Karpas-422 (cell line): ENCODE results near the gene MYF5. TPM values are rescaled to one million over a fixed set of nuclear protein-coding genes. Genes with fewer than 3 reads are reported as not detected.

Experiments used
- DNase-seq: peaks from one replicate; pipeline ENCODE4 v3.0.0-alpha.2; 2015
- H2AFZ ChIP-seq: fragments of 200-600 bp; sonication (generic); 2 replicates; pipeline ENCODE4 v1.6.1; 2014; ENCODE audit warnings: antibody characterized with exemption, low read length, mixed read lengths
- H3K27ac ChIP-seq: fragments of 200-600 bp; sonication (generic); 2 replicates; pipeline ENCODE4 v1.5.1; 2014; ENCODE audit warnings: mild to moderate bottlenecking, low read length, moderate library complexity
- H3K27me3 ChIP-seq: fragments of 200-600 bp; sonication (generic); 2 replicates; pipeline ENCODE4 v1.6.1; 2014; ENCODE audit warnings: low read length, mixed read lengths
- H3K36me3 ChIP-seq: fragments of 200-600 bp; sonication (generic); 2 replicates; pipeline ENCODE4 v1.6.1; 2014; ENCODE audit warnings: low read length, mixed read lengths; ENCODE audit not compliant: insufficient read depth
- H3K4me1 ChIP-seq: fragments of 200-600 bp; sonication (generic); 2 replicates; pipeline ENCODE4 v1.6.1; 2014; ENCODE audit warnings: mild to moderate bottlenecking, low read length, mixed read lengths
- H3K4me2 ChIP-seq: fragments of 200-600 bp; sonication (generic); 2 replicates; pipeline ENCODE4 v1.6.1; 2014; ENCODE audit warnings: low read length, low read depth, mild to moderate bottlenecking; ENCODE audit not compliant: poor library complexity, severe bottlenecking
- H3K4me3 ChIP-seq: fragments of 200-600 bp; sonication (generic); 2 replicates; pipeline ENCODE4 v1.5.1; 2014; ENCODE audit warnings: mild to moderate bottlenecking, antibody characterized with exemption, low read length, mixed read lengths
- H3K79me2 ChIP-seq: fragments of 200-600 bp; sonication (generic); 2 replicates; pipeline ENCODE4 v1.6.1; 2014; ENCODE audit warnings: mild to moderate bottlenecking, low read length, mixed read lengths
- H3K9ac ChIP-seq: fragments of 200-600 bp; sonication (generic); 2 replicates; pipeline ENCODE4 v1.6.0; 2014; ENCODE audit warnings: low read length
- H3K9me2 ChIP-seq: fragments of 200-600 bp; sonication (generic), shearing (Covaris generic); replicated peaks from 2 replicates; pipeline ENCODE4 v1.6.0; 2014; ENCODE audit warnings: mild to moderate bottlenecking, low read length, moderate library complexity; ENCODE audit not compliant: insufficient read depth
- H3K9me3 ChIP-seq: fragments of 300-700, 200-600 bp; sonication (generic); 2 replicates; pipeline ENCODE4 v1.6.1; 2014; ENCODE audit warnings: low read length, mixed read lengths
- H4K20me1 ChIP-seq: fragments of 200-600 bp; sonication (generic); 2 replicates; pipeline ENCODE4 v1.6.1; 2014; ENCODE audit warnings: mild to moderate bottlenecking, antibody characterized with exemption, low read length, low read depth; ENCODE audit not compliant: insufficient read depth
- total RNA-seq: library from RNA; depleted of rRNA; stranded (reverse); fragments of >200 nt; shearing (Covaris generic); gene quantifications from 2 replicates; pipeline ENCODE4 v1.2.3, GENCODE V29; 2014; ENCODE audit warnings: low replicate concordance

Gene MYF5
- total RNA-seq, 1 experiment from 2014 or later, result not detected

GRCh38 chr12:80717856-80718255, 1.1 kb downstream of the MYF5 start:
- H3K9ac ChIP-seq, result no peak overlapping the region
- no peaks in the 10 kb centered on the region for H3K4me1 ChIP-seq
- H3K9me2 ChIP-seq, result no peaks in the 10 kb centered on the region
- H2AFZ ChIP-seq, result no peak overlapping the region
- H3K4me3 ChIP-seq, result no peak overlapping the region
- DNase-seq, result no peak
- H3K79me2 ChIP-seq, result no peaks in the 10 kb centered on the region
- H3K36me3 ChIP-seq, result no peaks in the 10 kb centered on the region
- H3K27me3 ChIP-seq, result no peaks in the 10 kb centered on the region
- no peak overlapping the region for H3K4me2 ChIP-seq
- no peaks in the 10 kb centered on the region for H3K9me3 ChIP-seq
- H4K20me1 ChIP-seq, result no peaks in the 10 kb centered on the region
- no peak overlapping the region for H3K27ac ChIP-seq

DNA sequence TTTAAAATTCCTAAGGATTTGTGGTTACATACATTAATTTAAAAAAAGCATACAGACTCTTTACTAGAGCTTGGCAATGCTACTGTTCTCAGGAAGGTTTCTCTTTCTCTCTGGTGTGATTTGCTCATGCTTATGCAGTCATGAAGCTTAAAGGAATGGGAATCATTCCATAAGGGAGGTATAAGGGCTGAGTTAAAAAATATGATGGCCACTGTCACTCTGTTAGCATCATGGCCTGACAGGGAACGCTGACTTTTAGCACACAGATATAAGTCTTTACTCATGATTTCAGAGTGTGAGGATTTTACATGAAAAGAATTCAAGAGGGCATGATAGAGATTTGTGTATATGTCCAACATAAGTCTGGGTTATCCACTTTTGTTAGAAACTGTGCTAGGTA, 3.8 kb downstream of the MYF5 start:
- Histone ChIP-seq H2AFZ (no peak overlapping the region), H3K79me2 (no peaks in the 10 kb centered on the region), H3K9ac (no peak overlapping the region), H3K4me2 (no peak overlapping the region), H3K36me3 (no peaks in the 10 kb centered on the region), H4K20me1 (no peaks in the 10 kb centered on the region), H3K27ac (no peak overlapping the region), H3K9me2 (no peaks in the 10 kb centered on the region), H3K4me1 (no peaks in the 10 kb centered on the region), H3K9me3 (no peaks in the 10 kb centered on the region), H3K27me3 (no peaks in the 10 kb centered on the region), H3K4me3 (no peak overlapping the region)
- DNase-seq, result no peak

DNA sequence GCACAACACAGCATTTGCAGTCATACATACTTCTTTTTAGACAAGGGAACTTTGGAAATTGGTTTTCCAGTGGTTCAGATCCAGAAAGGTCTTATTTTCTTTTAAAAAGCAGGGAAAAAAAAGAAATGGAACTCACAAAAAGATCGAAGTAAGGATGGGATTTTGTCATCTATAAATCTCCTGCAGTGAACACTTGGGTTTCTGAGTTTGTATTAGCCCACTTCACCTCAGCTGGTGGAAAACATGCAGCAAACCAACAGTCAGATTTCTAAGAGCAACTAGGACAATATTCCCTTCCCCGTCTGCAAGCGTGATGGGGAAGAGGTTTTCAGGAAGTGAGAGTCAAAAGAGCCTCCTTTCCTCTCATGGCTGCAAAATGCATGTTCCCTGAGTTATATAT, 4.6 kb downstream of the MYF5 start:
- no peak overlapping the region for H3K4me3 ChIP-seq
- H3K4me1 ChIP-seq, result no peaks in the 10 kb centered on the region
- no peak overlapping the region for H2AFZ ChIP-seq
- H3K27me3 ChIP-seq, result no peaks in the 10 kb centered on the region
- H3K9me2 ChIP-seq, result no peaks in the 10 kb centered on the region
- H3K4me2 ChIP-seq, result no peak overlapping the region
- H3K79me2 ChIP-seq, result no peaks in the 10 kb centered on the region
- DNase-seq, result no peak
- H3K9ac ChIP-seq, result no peak overlapping the region
- H3K27ac ChIP-seq, result no peak overlapping the region
- no peaks in the 10 kb centered on the region for H4K20me1 ChIP-seq
- H3K36me3 ChIP-seq, result no peaks in the 10 kb centered on the region
- no peaks in the 10 kb centered on the region for H3K9me3 ChIP-seq

- no peak overlapping the region for H3K9ac ChIP-seq
- H3K4me2 ChIP-seq, result no peak overlapping the region
- H3K36me3 ChIP-seq, result no peaks in the 10 kb centered on the region
- no peaks in the 10 kb centered on the region for H3K27me3 ChIP-seq
- no peaks in the 10 kb centered on the region for H3K4me1 ChIP-seq
- H3K9me3 ChIP-seq, result no peaks in the 10 kb centered on the region
- DNase-seq, result no peak
- no peaks in the 10 kb centered on the region for H3K79me2 ChIP-seq
- H3K4me3 ChIP-seq, result no peak overlapping the region
- H4K20me1 ChIP-seq, result no peaks in the 10 kb centered on the region
- no peaks in the 10 kb centered on the region for H3K9me2 ChIP-seq
- no peak overlapping the region for H3K27ac ChIP-seq
- H2AFZ ChIP-seq, result no peak overlapping the region
These were observed 29.3 kb downstream of the MYF5 start for GRCh38 chr12:80745851-80746505.

DNA sequence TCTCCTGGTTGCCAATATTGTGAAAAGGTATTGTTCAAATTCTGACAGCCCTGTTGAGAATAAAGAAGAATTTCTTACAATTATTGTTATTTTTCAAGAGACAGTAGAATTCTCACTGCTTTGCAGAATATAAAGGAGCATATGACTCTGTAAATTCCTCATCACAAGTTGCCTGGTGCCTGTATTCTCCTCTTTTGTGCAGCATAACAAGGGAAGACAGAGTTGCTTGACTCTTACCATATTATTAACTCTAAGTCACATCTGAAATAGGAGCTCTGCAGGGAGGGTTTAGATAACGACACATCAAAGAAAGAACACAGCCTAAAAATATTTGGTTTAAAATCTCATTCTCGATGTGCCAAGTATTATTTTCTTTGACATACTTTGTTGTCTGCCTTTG, 31.1 kb downstream of the MYF5 start:
- Histone ChIP-seq H3K9me2 (no peaks in the 10 kb centered on the region), H3K4me2 (no peak overlapping the region), H3K9ac (no peak overlapping the region), H3K27ac (no peak overlapping the region), H3K4me1 (no peaks in the 10 kb centered on the region), H3K4me3 (no peak overlapping the region), H3K27me3 (no peaks in the 10 kb centered on the region), H3K36me3 (no peaks in the 10 kb centered on the region), H2AFZ (no peak overlapping the region), H3K9me3 (no peaks in the 10 kb centered on the region), H3K79me2 (no peaks in the 10 kb centered on the region), H4K20me1 (no peaks in the 10 kb centered on the region)
- no peak for DNase-seq

- H3K79me2 ChIP-seq, result no peaks in the 10 kb centered on the region
- H4K20me1 ChIP-seq, result no peaks in the 10 kb centered on the region
- H3K27ac ChIP-seq, result no peak overlapping the region
- no peak overlapping the region for H3K4me3 ChIP-seq
- DNase-seq, result no peak
- H3K9me2 ChIP-seq, result no peaks in the 10 kb centered on the region
- H3K27me3 ChIP-seq, result no peaks in the 10 kb centered on the region
- no peak overlapping the region for H3K9ac ChIP-seq
- no peak overlapping the region for H3K4me2 ChIP-seq
- H2AFZ ChIP-seq, result no peak overlapping the region
- H3K9me3 ChIP-seq, result no peaks in the 10 kb centered on the region
- H3K4me1 ChIP-seq, result no peaks in the 10 kb centered on the region
- no peaks in the 10 kb centered on the region for H3K36me3 ChIP-seq
These were observed 32.7 kb downstream of the MYF5 start for GRCh38 chr12:80749456-80749855.

GRCh38 chr12:80752464-80752863, 35.8 kb downstream of the MYF5 start:
- Histone ChIP-seq H3K4me1 (no peaks in the 10 kb centered on the region), H3K79me2 (no peaks in the 10 kb centered on the region), H3K27me3 (no peaks in the 10 kb centered on the region), H3K9me2 (no peaks in the 10 kb centered on the region), H3K4me3 (no peak overlapping the region), H4K20me1 (no peaks in the 10 kb centered on the region), H3K9me3 (no peaks in the 10 kb centered on the region), H2AFZ (no peak overlapping the region), H3K4me2 (no peak overlapping the region), H3K27ac (no peak overlapping the region), H3K9ac (no peak overlapping the region), H3K36me3 (no peaks in the 10 kb centered on the region)
- no peak for DNase-seq

- no peak for DNase-seq
- no peaks in the 10 kb centered on the region for H3K9me2 ChIP-seq
- no peaks in the 10 kb centered on the region for H3K36me3 ChIP-seq
- no peak overlapping the region for H3K4me3 ChIP-seq
- no peaks in the 10 kb centered on the region for H3K27me3 ChIP-seq
- no peaks in the 10 kb centered on the region for H3K79me2 ChIP-seq
- no peak overlapping the region for H3K4me2 ChIP-seq
- no peaks in the 10 kb centered on the region for H3K9me3 ChIP-seq
- no peaks in the 10 kb centered on the region for H3K4me1 ChIP-seq
- no peak overlapping the region for H3K27ac ChIP-seq
- H4K20me1 ChIP-seq, result no peaks in the 10 kb centered on the region
- H3K9ac ChIP-seq, result no peak overlapping the region
- H2AFZ ChIP-seq, result no peak overlapping the region
These were observed 37.6 kb downstream of the MYF5 start for GRCh38 chr12:80754274-80754673.

DNA sequence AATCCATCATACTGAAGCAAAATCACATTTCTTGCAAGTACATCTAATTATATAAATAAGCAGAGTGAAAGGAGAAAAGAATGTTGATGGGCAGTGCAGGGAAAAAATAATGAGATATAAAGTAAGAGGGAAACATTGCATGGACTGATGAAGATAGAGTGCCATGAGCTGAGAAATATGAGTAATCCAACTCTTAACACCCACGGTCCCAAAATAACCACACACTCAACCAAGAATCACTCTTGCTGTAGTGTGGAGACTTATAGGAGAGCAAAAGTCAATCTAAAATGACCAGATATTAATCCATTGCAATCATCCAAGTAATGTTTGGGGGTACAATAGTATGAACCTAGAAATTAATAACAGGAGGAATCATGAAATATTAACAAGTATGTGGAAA, 40.2 kb downstream of the MYF5 start:
- Histone ChIP-seq H3K79me2 (no peaks in the 10 kb centered on the region), H4K20me1 (no peaks in the 10 kb centered on the region), H2AFZ (no peak overlapping the region), H3K36me3 (no peaks in the 10 kb centered on the region), H3K4me3 (no peak overlapping the region), H3K9me3 (no peaks in the 10 kb centered on the region), H3K27ac (no peak overlapping the region), H3K9ac (no peak overlapping the region), H3K27me3 (no peaks in the 10 kb centered on the region), H3K4me1 (no peaks in the 10 kb centered on the region), H3K9me2 (no peaks in the 10 kb centered on the region), H3K4me2 (no peak overlapping the region)
- DNase-seq, result no peak
